ENCODE measurements around the gene TREM1.

Gene TREM1

DNA sequence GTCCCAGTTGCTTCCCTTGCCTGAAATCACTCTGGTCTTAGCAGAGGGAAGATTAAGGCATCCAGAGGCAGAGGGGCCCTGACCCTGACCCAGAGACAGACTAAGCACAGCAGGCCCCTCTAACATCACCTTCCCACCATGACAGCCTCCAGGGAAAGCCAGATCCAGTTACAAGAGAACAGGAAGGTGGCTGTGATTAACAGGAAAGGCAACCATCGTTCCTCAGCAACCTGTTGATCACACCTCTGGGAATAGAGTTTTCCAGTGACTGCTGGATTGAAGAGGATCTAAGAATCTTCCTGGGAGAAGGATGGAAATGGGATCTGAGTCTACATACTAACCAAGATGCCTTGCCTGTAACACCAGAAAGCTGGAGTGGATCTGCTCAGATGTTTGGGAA lies 5.2 kb upstream of the TREM1 start:
- WGBS, 2 donors (ENCODE audit: extremely low coverage in 2 of 2, insufficient read length in 2 of 2, insufficient replicate concordance in 1 of 2): no CpG with 5 or more reads among the region's 1 CpG
- Histone ChIP-seq H3K9ac (ENCODE audit: low read depth, low read length, poor library complexity) (no peak overlapping the region), H3K23ac (ENCODE audit: low read depth, low read length, poor library complexity) (no peak overlapping the region), H2BK120ac (ENCODE audit: low read depth, low read length) (no peak overlapping the region), H2BK15ac (ENCODE audit: low read length) (no peak overlapping the region), H3K4me2 (ENCODE audit: insufficient read depth, low read length, poor library complexity, severe bottlenecking) (no peak overlapping the region), H4K91ac (ENCODE audit: low read depth, low read length, poor library complexity) (no peak overlapping the region), H3K27ac (replicated peaks; ENCODE audit: low read length) (no peak overlapping the region), H2BK5ac (ENCODE audit: low read length) (no peak overlapping the region), H2AFZ (ENCODE audit: low read length) (no peak overlapping the region), H4K8ac (ENCODE audit: low read depth, low read length) (no peak overlapping the region), H3K4me1 (ENCODE audit: control insufficient read depth in 2 of 2, insufficient read depth in 1 of 2, low read depth in 1 of 2, low read length in 2 of 2) (peaks cover 0 to 3% of the 10 kb centered on the region in 2 donors), H2BK12ac (ENCODE audit: low read length) (no peak overlapping the region), H3K14ac (ENCODE audit: low read length) (no peak overlapping the region), H3K4ac (ENCODE audit: low read length) (no peak overlapping the region), H3K79me1 (ENCODE audit: low read depth, low read length) (no peaks in the 10 kb centered on the region), H3K18ac (ENCODE audit: low read length) (no peak overlapping the region), H2AK5ac (ENCODE audit: low read depth, low read length) (no peak overlapping the region), H3K36me3 (replicated peaks in 1 of 2; ENCODE audit: control insufficient read depth in 2 of 2, insufficient read depth in 2 of 2, low read length in 2 of 2) (no peaks in the 10 kb centered on the region), H3K9me3 (replicated peaks in 1 of 2; ENCODE audit: control insufficient read depth in 2 of 2, insufficient read depth in 1 of 2, low read depth in 1 of 2, low read length in 2 of 2) (no peaks in the 10 kb centered on the region), H3K27me3 (ENCODE audit: control insufficient read depth in 3 of 3, insufficient read depth in 3 of 3, low read depth in 1 of 3, low read length in 3 of 3) (peaks cover 0 to 4% (median 0%) of the 10 kb centered on the region in 3 experiments), H3K4me3 (ENCODE audit: low read length in 2 of 2) (no peak overlapping the region)
- DNase-seq (ENCODE audit: low spot score): no peak

DNA sequence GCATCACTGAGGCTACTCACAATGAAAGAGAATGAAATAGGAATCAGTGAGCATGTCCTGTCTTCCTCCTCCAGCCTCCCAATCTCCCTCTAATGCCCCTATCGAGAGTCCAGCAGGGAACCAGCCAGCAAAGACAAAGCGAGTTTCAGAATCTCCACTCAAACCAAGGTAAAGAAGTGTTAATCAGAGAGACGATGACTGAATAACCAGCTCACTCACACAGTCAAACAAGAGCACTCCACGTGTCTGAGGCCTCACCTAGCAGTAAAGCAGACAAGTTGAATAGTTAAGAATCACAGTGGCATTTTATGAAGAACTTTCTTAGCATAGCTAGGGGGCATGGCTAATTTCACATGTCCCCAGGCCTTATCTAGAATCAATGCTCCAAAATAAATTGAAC lies 3.3 kb upstream of the TREM1 start:
- Histone ChIP-seq H4K8ac (ENCODE audit: low read depth, low read length) (no peak overlapping the region), H3K4me1 (ENCODE audit: control insufficient read depth in 2 of 2, insufficient read depth in 1 of 2, low read depth in 1 of 2, low read length in 2 of 2) (peaks cover 0 to 3% of the 10 kb centered on the region in 2 donors), H2BK15ac (ENCODE audit: low read length) (no peak overlapping the region), H3K4me3 (ENCODE audit: low read length in 2 of 2) (no peak overlapping the region), H2BK5ac (ENCODE audit: low read length) (no peak overlapping the region), H3K23ac (ENCODE audit: low read depth, low read length, poor library complexity) (no peak overlapping the region), H2AK5ac (ENCODE audit: low read depth, low read length) (no peak overlapping the region), H3K36me3 (replicated peaks in 1 of 2; ENCODE audit: control insufficient read depth in 2 of 2, insufficient read depth in 2 of 2, low read length in 2 of 2) (no peaks in the 10 kb centered on the region), H3K14ac (ENCODE audit: low read length) (no peak overlapping the region), H3K27ac (replicated peaks; ENCODE audit: low read length) (no peak overlapping the region), H2AFZ (ENCODE audit: low read length) (no peak overlapping the region), H2BK120ac (ENCODE audit: low read depth, low read length) (no peak overlapping the region), H3K27me3 (ENCODE audit: control insufficient read depth in 3 of 3, insufficient read depth in 3 of 3, low read depth in 1 of 3, low read length in 3 of 3) (peaks cover 0 to 4% (median 0%) of the 10 kb centered on the region in 3 experiments), H3K4ac (ENCODE audit: low read length) (no peak overlapping the region), H2BK12ac (ENCODE audit: low read length) (no peak overlapping the region), H3K9me3 (replicated peaks in 1 of 2; ENCODE audit: control insufficient read depth in 2 of 2, insufficient read depth in 1 of 2, low read depth in 1 of 2, low read length in 2 of 2) (no peaks in the 10 kb centered on the region), H4K91ac (ENCODE audit: low read depth, low read length, poor library complexity) (no peak overlapping the region), H3K18ac (ENCODE audit: low read length) (no peak overlapping the region), H3K79me1 (ENCODE audit: low read depth, low read length) (no peaks in the 10 kb centered on the region), H3K4me2 (ENCODE audit: insufficient read depth, low read length, poor library complexity, severe bottlenecking) (no peak overlapping the region), H3K9ac (ENCODE audit: low read depth, low read length, poor library complexity) (no peak overlapping the region)
- WGBS, 2 donors (ENCODE audit: extremely low coverage in 2 of 2, insufficient read length in 2 of 2, insufficient replicate concordance in 1 of 2): no CpG with 5 or more reads among the region's 4 CpGs
- no peak for DNase-seq (ENCODE audit: low spot score)

DNA sequence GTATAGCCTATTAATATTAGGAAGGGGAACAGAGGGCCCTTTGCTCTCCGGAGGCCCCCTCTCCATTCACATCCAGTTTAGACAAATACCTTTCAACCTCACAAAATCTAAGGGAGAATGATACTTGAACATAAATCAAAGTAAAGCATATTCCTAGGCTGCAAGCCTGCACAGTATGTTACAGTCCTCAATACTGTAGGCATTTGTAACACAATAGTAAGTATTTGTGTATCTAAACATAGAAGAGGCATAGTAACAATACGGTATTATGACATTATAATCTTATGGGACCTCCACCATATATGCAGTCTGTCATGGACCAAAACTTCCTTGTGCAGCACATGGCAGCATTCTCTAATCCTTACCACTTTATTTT lies 2.3 kb upstream of the TREM1 start:
- no peak overlapping the region for H3K27ac ChIP-seq (replicated peaks; ENCODE audit: low read length)
- no peaks in the 10 kb centered on the region for H3K9me3 ChIP-seq (replicated peaks in 1 of 2; ENCODE audit: control insufficient read depth in 2 of 2, insufficient read depth in 1 of 2, low read depth in 1 of 2, low read length in 2 of 2)

DNA sequence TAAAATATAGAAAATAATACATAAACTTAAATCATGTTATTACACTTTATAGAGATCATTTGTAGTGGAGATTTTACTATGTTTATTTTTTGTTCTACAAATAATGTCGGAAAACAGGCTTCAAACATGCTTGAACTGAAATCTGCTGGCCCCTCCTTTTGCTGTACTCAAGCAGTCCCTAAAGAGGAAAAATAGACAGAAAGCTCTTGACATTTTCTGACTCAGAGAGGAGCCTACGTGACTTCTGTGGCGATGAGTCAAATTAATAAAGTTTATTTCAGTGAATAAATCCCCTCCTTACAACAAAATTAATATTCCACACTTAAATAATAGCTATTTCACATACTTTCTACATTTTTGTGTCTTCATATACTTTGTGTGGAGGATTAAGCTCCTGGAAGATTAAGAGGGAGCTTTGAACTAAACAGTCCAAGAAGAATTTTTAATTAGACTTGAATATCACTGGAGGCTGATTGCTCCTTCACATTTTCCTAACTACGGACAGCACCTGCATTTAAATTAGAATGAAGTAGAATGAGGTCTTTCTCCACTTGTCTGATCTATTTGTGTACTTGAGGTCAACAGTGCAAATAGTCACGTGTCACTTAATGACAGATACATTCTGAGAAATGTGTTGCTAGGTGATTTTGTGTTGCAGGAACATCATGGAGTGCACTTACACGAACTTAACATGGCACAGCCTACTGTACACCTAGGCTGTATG lies 1.7 kb upstream of the TREM1 start:
- Histone ChIP-seq H3K27ac (replicated peaks; ENCODE audit: low read length) (no peak overlapping the region), H3K14ac (ENCODE audit: low read length) (no peak overlapping the region), H3K4me3 (ENCODE audit: low read length in 2 of 2) (no peak overlapping the region), H2BK15ac (ENCODE audit: low read length) (no peak overlapping the region), H2BK120ac (ENCODE audit: low read depth, low read length) (no peak overlapping the region), H3K36me3 (replicated peaks in 1 of 2; ENCODE audit: control insufficient read depth in 2 of 2, insufficient read depth in 2 of 2, low read length in 2 of 2) (no peaks in the 10 kb centered on the region), H4K91ac (ENCODE audit: low read depth, low read length, poor library complexity) (no peak overlapping the region), H3K23ac (ENCODE audit: low read depth, low read length, poor library complexity) (no peak overlapping the region), H3K4me1 (ENCODE audit: control insufficient read depth in 2 of 2, insufficient read depth in 1 of 2, low read depth in 1 of 2, low read length in 2 of 2) (peaks cover 0 to 3% of the 10 kb centered on the region in 2 donors), H2BK5ac (ENCODE audit: low read length) (no peak overlapping the region), H2BK12ac (ENCODE audit: low read length) (no peak overlapping the region), H3K27me3 (ENCODE audit: control insufficient read depth in 3 of 3, insufficient read depth in 3 of 3, low read depth in 1 of 3, low read length in 3 of 3) (peaks cover 0 to 4% (median 0%) of the 10 kb centered on the region in 3 experiments), H3K9ac (ENCODE audit: low read depth, low read length, poor library complexity) (no peak overlapping the region), H3K4ac (ENCODE audit: low read length) (no peak overlapping the region), H4K8ac (ENCODE audit: low read depth, low read length) (no peak overlapping the region), H2AFZ (ENCODE audit: low read length) (no peak overlapping the region), H3K4me2 (ENCODE audit: insufficient read depth, low read length, poor library complexity, severe bottlenecking) (no peak overlapping the region), H3K79me1 (ENCODE audit: low read depth, low read length) (no peaks in the 10 kb centered on the region), H3K9me3 (replicated peaks in 1 of 2; ENCODE audit: control insufficient read depth in 2 of 2, insufficient read depth in 1 of 2, low read depth in 1 of 2, low read length in 2 of 2) (no peaks in the 10 kb centered on the region), H2AK5ac (ENCODE audit: low read depth, low read length) (no peak overlapping the region), H3K18ac (ENCODE audit: low read length) (no peak overlapping the region)
- WGBS, 2 donors (ENCODE audit: extremely low coverage in 2 of 2, insufficient read length in 2 of 2, insufficient replicate concordance in 1 of 2): no CpG with 5 or more reads among the region's 6 CpGs
- DNase-seq (ENCODE audit: low spot score): no peak

More for the DNA sequence above, 2.3 kb upstream of the TREM1 start:
- Histone ChIP-seq H3K4me1 (ENCODE audit: control insufficient read depth in 2 of 2, insufficient read depth in 1 of 2, low read depth in 1 of 2, low read length in 2 of 2) (peaks cover 0 to 3% of the 10 kb centered on the region in 2 donors), H3K4me2 (ENCODE audit: insufficient read depth, low read length, poor library complexity, severe bottlenecking) (no peak overlapping the region), H2AFZ (ENCODE audit: low read length) (no peak overlapping the region), H2BK5ac (ENCODE audit: low read length) (no peak overlapping the region), H3K4ac (ENCODE audit: low read length) (no peak overlapping the region), H2BK120ac (ENCODE audit: low read depth, low read length) (no peak overlapping the region), H3K27me3 (ENCODE audit: control insufficient read depth in 3 of 3, insufficient read depth in 3 of 3, low read depth in 1 of 3, low read length in 3 of 3) (peaks cover 0 to 4% (median 0%) of the 10 kb centered on the region in 3 experiments), H3K14ac (ENCODE audit: low read length) (no peak overlapping the region), H3K36me3 (replicated peaks in 1 of 2; ENCODE audit: control insufficient read depth in 2 of 2, insufficient read depth in 2 of 2, low read length in 2 of 2) (no peaks in the 10 kb centered on the region), H4K91ac (ENCODE audit: low read depth, low read length, poor library complexity) (no peak overlapping the region), H4K8ac (ENCODE audit: low read depth, low read length) (no peak overlapping the region), H2BK12ac (ENCODE audit: low read length) (no peak overlapping the region), H3K9ac (ENCODE audit: low read depth, low read length, poor library complexity) (no peak overlapping the region), H3K18ac (ENCODE audit: low read length) (no peak overlapping the region), H3K4me3 (ENCODE audit: low read length in 2 of 2) (no peak overlapping the region), H3K23ac (ENCODE audit: low read depth, low read length, poor library complexity) (no peak overlapping the region), H2AK5ac (ENCODE audit: low read depth, low read length) (no peak overlapping the region), H2BK15ac (ENCODE audit: low read length) (no peak overlapping the region), H3K79me1 (ENCODE audit: low read depth, low read length) (no peaks in the 10 kb centered on the region)
- WGBS, 2 donors (ENCODE audit: extremely low coverage in 2 of 2, insufficient read length in 2 of 2, insufficient replicate concordance in 1 of 2): no CpG with 5 or more reads among the region's 2 CpGs
- DNase-seq (ENCODE audit: low spot score): no peak
